ENCODE results near the gene PSMD2. TPM values are rescaled to one million over a fixed set of nuclear protein-coding genes. Genes with fewer than 3 reads are reported as not detected.

PSMD2 gene
- total RNA-seq, 1 experiment from 2014 or later: 359 TPM

DNA sequence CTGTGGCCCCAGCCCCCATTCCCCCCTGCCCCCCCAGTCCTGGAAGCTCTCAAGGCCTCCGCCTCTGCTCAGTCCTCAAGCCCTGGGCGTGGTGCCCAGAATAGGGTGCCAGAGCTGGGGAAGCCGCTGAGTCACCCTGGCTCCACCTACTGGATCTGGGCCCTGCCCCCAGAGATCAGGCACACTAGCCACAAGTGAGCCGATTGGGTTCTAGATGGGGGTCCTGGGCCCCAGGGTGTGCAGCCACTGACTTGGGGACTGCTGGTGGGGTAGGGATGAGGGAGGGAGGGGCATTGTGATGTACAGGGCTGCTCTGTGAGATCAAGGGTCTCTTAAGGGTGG, 21.0 kb downstream of the PSMD2 start (continued):
- TF ChIP-seq, protein P1, sequence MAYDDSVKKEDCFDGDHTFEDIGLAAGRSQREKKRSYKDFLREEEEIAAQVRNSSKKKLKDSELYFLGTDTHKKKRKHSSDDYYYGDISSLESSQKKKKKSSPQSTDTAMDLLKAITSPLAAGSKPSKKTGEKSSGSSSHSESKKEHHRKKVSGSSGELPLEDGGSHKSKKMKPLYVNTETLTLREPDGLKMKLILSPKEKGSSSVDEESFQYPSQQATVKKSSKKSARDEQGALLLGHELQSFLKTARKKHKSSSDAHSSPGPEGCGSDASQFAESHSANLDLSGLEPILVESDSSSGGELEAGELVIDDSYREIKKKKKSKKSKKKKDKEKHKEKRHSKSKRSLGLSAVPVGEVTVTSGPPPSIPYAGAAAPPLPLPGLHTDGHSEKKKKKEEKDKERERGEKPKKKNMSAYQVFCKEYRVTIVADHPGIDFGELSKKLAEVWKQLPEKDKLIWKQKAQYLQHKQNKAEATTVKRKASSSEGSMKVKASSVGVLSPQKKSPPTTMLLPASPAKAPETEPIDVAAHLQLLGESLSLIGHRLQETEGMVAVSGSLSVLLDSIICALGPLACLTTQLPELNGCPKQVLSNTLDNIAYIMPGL (CRISPR knock-in tag; IDR thresholded peaks at IDR 0.05): no peak
- no peak for TF ChIP-seq ZNF219 (CRISPR knock-in tag; IDR thresholded peaks at IDR 0.05; ENCODE audit: borderline replicate concordance)

DNA sequence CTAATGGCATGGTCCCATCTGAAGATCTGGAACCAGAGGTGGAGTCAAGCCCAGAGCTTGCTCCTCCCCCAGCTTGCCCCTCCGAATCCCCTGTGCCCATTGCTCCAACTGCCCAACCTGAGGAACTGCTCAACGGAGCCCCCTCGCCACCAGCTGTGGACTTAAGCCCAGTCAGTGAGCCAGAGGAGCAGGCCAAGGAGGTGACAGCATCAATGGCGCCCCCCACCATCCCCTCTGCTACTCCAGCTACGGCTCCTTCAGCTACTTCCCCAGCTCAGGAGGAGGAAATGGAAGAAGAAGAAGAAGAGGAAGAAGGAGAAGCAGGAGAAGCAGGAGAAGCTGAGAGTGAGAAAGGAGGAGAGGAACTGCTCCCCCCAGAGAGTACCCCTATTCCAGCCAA, 22.6 kb downstream of the PSMD2 start:
- no peak for DNase-seq (ENCODE audit: low spot score)
- no peak overlapping the region for H3K4me3 Mint-ChIP-seq
- H3K4me1 Mint-ChIP-seq: peaks cover 14% of the 10 kb centered on the region
- CTCF ChIA-PET: no interaction called here
- POLR2A ChIA-PET: no interaction called here
- ATAC-seq: no peak
- no peaks in the 10 kb centered on the region for H3K9me3 Mint-ChIP-seq
- H3K36me3 Mint-ChIP-seq: peaks cover 80% of the 10 kb centered on the region
- H3K27me3 Mint-ChIP-seq (ENCODE audit: low read depth): no peaks in the 10 kb centered on the region
- no peak for TF ChIP-seq ZNF121 (CRISPR knock-in tag; IDR thresholded peaks at IDR 0.05)
- TF ChIP-seq NFE2L1 (CRISPR knock-in tag; IDR thresholded peaks at IDR 0.05): no peak
- TF ChIP-seq EMX1 (CRISPR knock-in tag; IDR thresholded peaks at IDR 0.05): no peak
- TF ChIP-seq, protein P2, sequence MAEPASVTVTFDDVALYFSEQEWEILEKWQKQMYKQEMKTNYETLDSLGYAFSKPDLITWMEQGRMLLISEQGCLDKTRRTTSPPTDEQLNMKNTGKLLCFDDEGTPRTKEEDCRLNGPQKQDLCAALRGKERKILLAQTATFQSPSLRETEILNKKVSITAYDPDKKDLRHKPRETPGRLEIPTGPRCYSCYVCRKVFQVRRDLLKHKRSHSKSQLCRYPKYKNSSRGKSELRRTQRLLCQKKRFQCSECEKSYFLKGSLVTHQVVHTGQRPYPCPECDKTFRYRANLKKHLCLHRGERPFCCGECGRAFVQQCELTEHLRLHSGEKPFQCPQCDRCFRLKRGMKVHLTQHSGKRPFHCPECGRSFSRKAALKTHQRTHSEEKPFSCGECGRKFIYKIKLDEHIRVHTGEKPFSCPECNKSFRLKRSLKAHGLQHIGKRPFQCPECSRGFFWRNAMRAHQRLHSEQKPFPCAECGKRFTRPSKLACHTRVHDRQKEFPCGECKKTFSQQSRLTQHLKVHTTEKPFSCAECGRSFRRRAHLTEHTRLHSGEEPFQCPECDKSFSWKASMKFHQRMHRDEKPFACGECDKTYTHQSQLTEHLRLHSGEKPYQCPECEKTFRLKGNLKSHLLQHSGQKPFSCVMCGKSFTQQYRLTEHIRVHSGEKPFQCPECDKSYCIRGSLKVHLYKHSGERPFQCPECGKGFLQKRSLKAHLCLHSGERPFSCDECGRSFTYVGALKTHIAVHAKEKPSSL (CRISPR knock-in tag; conservative IDR thresholded peaks at IDR 0.05): no peak
- TF ChIP-seq, protein P3, sequence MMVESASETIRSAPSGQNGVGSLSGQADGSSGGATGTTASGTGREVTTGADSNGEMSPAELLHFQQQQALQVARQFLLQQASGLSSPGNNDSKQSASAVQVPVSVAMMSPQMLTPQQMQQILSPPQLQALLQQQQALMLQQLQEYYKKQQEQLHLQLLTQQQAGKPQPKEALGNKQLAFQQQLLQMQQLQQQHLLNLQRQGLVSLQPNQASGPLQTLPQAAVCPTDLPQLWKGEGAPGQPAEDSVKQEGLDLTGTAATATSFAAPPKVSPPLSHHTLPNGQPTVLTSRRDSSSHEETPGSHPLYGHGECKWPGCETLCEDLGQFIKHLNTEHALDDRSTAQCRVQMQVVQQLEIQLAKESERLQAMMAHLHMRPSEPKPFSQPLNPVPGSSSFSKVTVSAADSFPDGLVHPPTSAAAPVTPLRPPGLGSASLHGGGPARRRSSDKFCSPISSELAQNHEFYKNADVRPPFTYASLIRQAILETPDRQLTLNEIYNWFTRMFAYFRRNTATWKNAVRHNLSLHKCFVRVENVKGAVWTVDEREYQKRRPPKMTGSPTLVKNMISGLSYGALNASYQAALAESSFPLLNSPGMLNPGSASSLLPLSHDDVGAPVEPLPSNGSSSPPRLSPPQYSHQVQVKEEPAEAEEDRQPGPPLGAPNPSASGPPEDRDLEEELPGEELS (CRISPR knock-in tag; IDR thresholded peaks at IDR 0.05): no peak
- no peak overlapping the region for H3K27ac Mint-ChIP-seq

DNA sequence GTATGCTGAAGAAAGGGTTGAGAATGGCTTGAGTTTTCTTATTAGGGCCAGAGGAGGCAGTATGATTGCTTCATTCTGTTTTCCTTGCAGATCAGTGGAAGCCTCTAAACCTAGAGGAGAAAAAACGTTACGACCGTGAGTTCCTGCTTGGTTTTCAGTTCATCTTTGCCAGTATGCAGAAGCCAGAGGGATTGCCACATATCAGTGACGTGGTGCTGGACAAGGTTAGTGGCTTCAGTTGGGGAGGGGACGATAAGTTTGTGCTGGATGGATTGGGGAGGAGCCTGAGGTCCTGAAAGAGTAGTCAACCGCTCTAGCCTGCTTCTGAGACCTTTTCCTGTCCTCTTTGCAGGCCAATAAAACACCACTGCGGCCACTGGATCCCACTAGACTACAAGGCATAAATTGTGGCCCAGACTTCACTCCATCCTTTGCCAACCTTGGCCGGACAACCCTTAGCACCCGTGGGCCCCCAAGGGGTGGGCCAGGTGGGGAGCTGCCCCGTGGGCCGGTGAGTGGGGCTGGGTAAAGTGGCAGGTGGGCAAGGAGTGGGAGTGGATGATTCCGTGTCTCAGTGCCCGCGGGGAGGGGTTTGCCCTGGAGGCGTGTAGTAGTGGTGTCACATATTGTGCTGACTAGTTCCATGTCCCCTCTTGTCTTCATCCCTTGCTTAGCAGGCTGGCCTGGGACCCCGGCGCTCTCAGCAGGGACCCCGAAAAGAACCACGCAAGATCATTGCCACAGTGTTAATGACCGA, 23.9 kb downstream of the PSMD2 start:
- ATAC-seq: no peak
- H3K36me3 Mint-ChIP-seq: peaks cover 80% of the 10 kb centered on the region
- H3K27me3 Mint-ChIP-seq (ENCODE audit: low read depth): no peaks in the 10 kb centered on the region
- POLR2A ChIA-PET: interaction anchor here (1.5 kb wide), 1 partner anchor 23 kb away, joined by 4 read pairs; no protein-coding TSS in a partner anchor
- peaks cover 3% of the 10 kb centered on the region; the same call in 1 of the 2 replicates for H3K4me1 Mint-ChIP-seq
- H3K4me3 Mint-ChIP-seq: no peak overlapping the region
- no peak for DNase-seq (ENCODE audit: low spot score)
- H3K9me3 Mint-ChIP-seq: no peaks in the 10 kb centered on the region
- no peak overlapping the region for H3K27ac Mint-ChIP-seq
- CTCF ChIA-PET: no interaction called here
- TF ChIP-seq PRRX2 (CRISPR knock-in tag; IDR thresholded peaks at IDR 0.05) (no peak), NR3C1 (CRISPR knock-in tag; conservative IDR thresholded peaks at IDR 0.05; ENCODE audit: low read depth) (no peak), NR1H2 (CRISPR knock-in tag; IDR thresholded peaks at IDR 0.05) (no peak), ESRRA (CRISPR knock-in tag; IDR thresholded peaks at IDR 0.05; ENCODE audit: borderline replicate concordance) (no peak), MYBL2 (CRISPR knock-in tag; IDR thresholded peaks at IDR 0.05) (no peak), GTF2I (CRISPR knock-in tag; conservative IDR thresholded peaks at IDR 0.05) (no peak), NFATC4 (CRISPR knock-in tag; IDR thresholded peaks at IDR 0.05) (no peak), KAT7 (CRISPR knock-in tag; IDR thresholded peaks at IDR 0.05; ENCODE audit: borderline replicate concordance) (no peak), ZNF121 (CRISPR knock-in tag; IDR thresholded peaks at IDR 0.05) (no peak)
- TF ChIP-seq, protein P4, sequence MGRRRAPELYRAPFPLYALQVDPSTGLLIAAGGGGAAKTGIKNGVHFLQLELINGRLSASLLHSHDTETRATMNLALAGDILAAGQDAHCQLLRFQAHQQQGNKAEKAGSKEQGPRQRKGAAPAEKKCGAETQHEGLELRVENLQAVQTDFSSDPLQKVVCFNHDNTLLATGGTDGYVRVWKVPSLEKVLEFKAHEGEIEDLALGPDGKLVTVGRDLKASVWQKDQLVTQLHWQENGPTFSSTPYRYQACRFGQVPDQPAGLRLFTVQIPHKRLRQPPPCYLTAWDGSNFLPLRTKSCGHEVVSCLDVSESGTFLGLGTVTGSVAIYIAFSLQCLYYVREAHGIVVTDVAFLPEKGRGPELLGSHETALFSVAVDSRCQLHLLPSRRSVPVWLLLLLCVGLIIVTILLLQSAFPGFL (CRISPR knock-in tag; IDR thresholded peaks at IDR 0.05; ENCODE audit: borderline replicate concordance): no peak
- TF ChIP-seq, protein P5, sequence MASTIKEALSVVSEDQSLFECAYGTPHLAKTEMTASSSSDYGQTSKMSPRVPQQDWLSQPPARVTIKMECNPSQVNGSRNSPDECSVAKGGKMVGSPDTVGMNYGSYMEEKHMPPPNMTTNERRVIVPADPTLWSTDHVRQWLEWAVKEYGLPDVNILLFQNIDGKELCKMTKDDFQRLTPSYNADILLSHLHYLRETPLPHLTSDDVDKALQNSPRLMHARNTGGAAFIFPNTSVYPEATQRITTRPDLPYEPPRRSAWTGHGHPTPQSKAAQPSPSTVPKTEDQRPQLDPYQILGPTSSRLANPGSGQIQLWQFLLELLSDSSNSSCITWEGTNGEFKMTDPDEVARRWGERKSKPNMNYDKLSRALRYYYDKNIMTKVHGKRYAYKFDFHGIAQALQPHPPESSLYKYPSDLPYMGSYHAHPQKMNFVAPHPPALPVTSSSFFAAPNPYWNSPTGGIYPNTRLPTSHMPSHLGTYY (CRISPR knock-in tag; IDR thresholded peaks at IDR 0.05): no peak
- TF ChIP-seq, protein P6, sequence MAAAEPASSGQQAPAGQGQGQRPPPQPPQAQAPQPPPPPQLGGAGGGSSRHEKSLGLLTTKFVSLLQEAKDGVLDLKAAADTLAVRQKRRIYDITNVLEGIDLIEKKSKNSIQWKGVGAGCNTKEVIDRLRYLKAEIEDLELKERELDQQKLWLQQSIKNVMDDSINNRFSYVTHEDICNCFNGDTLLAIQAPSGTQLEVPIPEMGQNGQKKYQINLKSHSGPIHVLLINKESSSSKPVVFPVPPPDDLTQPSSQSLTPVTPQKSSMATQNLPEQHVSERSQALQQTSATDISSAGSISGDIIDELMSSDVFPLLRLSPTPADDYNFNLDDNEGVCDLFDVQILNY (CRISPR knock-in tag; IDR thresholded peaks at IDR 0.05): no peak
- TF ChIP-seq, protein P7, sequence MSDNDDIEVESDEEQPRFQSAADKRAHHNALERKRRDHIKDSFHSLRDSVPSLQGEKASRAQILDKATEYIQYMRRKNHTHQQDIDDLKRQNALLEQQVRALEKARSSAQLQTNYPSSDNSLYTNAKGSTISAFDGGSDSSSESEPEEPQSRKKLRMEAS (CRISPR knock-in tag; IDR thresholded peaks at IDR 0.05): no peak
- TF ChIP-seq, protein P8, sequence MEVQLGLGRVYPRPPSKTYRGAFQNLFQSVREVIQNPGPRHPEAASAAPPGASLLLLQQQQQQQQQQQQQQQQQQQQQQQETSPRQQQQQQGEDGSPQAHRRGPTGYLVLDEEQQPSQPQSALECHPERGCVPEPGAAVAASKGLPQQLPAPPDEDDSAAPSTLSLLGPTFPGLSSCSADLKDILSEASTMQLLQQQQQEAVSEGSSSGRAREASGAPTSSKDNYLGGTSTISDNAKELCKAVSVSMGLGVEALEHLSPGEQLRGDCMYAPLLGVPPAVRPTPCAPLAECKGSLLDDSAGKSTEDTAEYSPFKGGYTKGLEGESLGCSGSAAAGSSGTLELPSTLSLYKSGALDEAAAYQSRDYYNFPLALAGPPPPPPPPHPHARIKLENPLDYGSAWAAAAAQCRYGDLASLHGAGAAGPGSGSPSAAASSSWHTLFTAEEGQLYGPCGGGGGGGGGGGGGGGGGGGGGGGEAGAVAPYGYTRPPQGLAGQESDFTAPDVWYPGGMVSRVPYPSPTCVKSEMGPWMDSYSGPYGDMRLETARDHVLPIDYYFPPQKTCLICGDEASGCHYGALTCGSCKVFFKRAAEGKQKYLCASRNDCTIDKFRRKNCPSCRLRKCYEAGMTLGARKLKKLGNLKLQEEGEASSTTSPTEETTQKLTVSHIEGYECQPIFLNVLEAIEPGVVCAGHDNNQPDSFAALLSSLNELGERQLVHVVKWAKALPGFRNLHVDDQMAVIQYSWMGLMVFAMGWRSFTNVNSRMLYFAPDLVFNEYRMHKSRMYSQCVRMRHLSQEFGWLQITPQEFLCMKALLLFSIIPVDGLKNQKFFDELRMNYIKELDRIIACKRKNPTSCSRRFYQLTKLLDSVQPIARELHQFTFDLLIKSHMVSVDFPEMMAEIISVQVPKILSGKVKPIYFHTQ (CRISPR knock-in tag; IDR thresholded peaks at IDR 0.05): no peak

Data from WTC11 (cell line).